Esophagus muscularis mucosa (tissue), 4 donors: ENCODE data around the gene RIN1. TPM values are rescaled to one million over a fixed set of nuclear protein-coding genes. Genes with fewer than 3 reads are reported as not detected.
A peak's percentile ranks its signal among the peaks of the same experiment; 100 is the strongest.

Experiments used
- DNase-seq: peaks from one replicate; pipeline ENCODE4 v3.0.0-alpha.2; 2017; ENCODE audit errors: extremely low spot score
- H3K27ac ChIP-seq, 4 donors: fragments of 200-600 bp; sonication (generic); replicated peaks in 1 of 4; 1 replicate in 3 of 4; 2 replicates in 1 of 4; pipeline ENCODE4 v1.5.1; 2016 to 2019; ENCODE audit warnings: mild to moderate bottlenecking in 1 of 4
- H3K27me3 ChIP-seq, 4 donors: fragments of 200-600 bp; sonication (generic); one replicate each; pipeline versions ENCODE4 v1.5.1 to v1.6.0; 2016 to 2019
- H3K36me3 ChIP-seq, 4 donors: fragments of 200-600 bp; sonication (generic); one replicate each; pipeline ENCODE4 v1.5.1; 2016 to 2019
- H3K4me1 ChIP-seq, 4 donors: fragments of 200-600 bp; sonication (generic); one replicate each; pipeline ENCODE4 v1.5.1; 2016 to 2019
- H3K4me3 ChIP-seq, 4 donors: fragments of 200-600 bp; sonication (generic); 1 replicate in 2 of 4; 2 replicates in 2 of 4; pipeline ENCODE4 v1.5.1; 2016 to 2019; ENCODE audit warnings: mild to moderate bottlenecking in 4 of 4, moderate library complexity in 1 of 4
- H3K9me3 ChIP-seq, 4 donors: fragments of 200-600 bp; sonication (generic); 1 replicate in 3 of 4; 2 replicates in 1 of 4; pipeline ENCODE4 v1.5.1; 2016 to 2019
- EP300 ChIP-seq: sonication (generic); formaldehyde crosslinking; IDR thresholded peaks from one replicate; pipeline ENCODE4 v1.6.1; 2017; ENCODE audit warnings: antibody characterized with exemption
- POLR2A ChIP-seq: fragments of 450-650 bp; IDR thresholded peaks from one replicate; pipeline ENCODE4 v1.6.1; 2017; ENCODE audit warnings: antibody characterized with exemption, moderate library complexity, mild to moderate bottlenecking, low read depth
- POLR2AphosphoS5 ChIP-seq, 2 donors: sonication (generic); formaldehyde crosslinking; IDR thresholded peaks; one replicate each; pipeline ENCODE4 v1.6.1; 2017; ENCODE audit warnings: antibody characterized with exemption in 2 of 2
- WGBS: methylation state at CpG from one replicate; pipeline ENCODE4 v1.1.5; 2018; 5-methylcytosine and 5-hydroxymethylcytosine counted together
- intact Hi-C: fragments of 100-400 bp; cut with DNase I; formaldehyde crosslinking; loops from one replicate; pipeline ENCODE4 v1.15.1; 2023
- total RNA-seq, 4 donors: library from RNA; depleted of rRNA; stranded (reverse); fragments of >200 nt; gene quantifications; one replicate each; pipeline versions ENCODE4 v1.1.0 to v1.2.1, GENCODE V29; 2016
- TF ChIP-seq, protein P1 (sequence below), 3 experiments: fragments of 200-600 bp in 2 of 3; fragments of 450-650 bp in 1 of 3; sonication (generic) in 2 of 3; IDR thresholded peaks; one replicate each; pipeline ENCODE4 v1.5.1; 2017 to 2019; ENCODE audit warnings: antibody characterized with exemption in 3 of 3, mild to moderate bottlenecking in 2 of 3, moderate library complexity in 1 of 3

RIN1 gene
- total RNA-seq, 4 donors from 2014 or later = 3.1 to 6.6 (median 4.5) TPM

GRCh38 chr11:66287889-66288670 lies 48.2 kb downstream of the RIN1 start:
- 34% methylated on average over 12 of the region's 20 CpGs for WGBS
- H3K9me3 ChIP-seq = no peaks in the 10 kb centered on the region
- peaks cover 2 to 20% (median 13%) of the 10 kb centered on the region in 4 donors for H3K27me3 ChIP-seq
- no peak for DNase-seq
- no peak for TF ChIP-seq POLR2AphosphoS5 (IDR thresholded peaks at IDR 0.05)
- TF ChIP-seq, protein P1, sequence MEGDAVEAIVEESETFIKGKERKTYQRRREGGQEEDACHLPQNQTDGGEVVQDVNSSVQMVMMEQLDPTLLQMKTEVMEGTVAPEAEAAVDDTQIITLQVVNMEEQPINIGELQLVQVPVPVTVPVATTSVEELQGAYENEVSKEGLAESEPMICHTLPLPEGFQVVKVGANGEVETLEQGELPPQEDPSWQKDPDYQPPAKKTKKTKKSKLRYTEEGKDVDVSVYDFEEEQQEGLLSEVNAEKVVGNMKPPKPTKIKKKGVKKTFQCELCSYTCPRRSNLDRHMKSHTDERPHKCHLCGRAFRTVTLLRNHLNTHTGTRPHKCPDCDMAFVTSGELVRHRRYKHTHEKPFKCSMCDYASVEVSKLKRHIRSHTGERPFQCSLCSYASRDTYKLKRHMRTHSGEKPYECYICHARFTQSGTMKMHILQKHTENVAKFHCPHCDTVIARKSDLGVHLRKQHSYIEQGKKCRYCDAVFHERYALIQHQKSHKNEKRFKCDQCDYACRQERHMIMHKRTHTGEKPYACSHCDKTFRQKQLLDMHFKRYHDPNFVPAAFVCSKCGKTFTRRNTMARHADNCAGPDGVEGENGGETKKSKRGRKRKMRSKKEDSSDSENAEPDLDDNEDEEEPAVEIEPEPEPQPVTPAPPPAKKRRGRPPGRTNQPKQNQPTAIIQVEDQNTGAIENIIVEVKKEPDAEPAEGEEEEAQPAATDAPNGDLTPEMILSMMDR (IDR thresholded peaks at IDR 0.05) = no peak
- TF ChIP-seq EP300 = no peak
- no peak for TF ChIP-seq POLR2A
- peak overlapping the region; percentile 67 to 100 (median 88) for H3K4me3 ChIP-seq
- intact Hi-C loops = no loop called here
- peaks cover 0 to 37% (median 12%) of the 10 kb centered on the region in 4 donors for H3K36me3 ChIP-seq
- H3K4me1 ChIP-seq = peaks cover 38 to 67% (median 42%) of the 10 kb centered on the region in 4 donors
- peak overlapping the region; percentile 89 to 97 (median 93) for H3K27ac ChIP-seq

- peak overlapping the region in 1 of 4 donors; percentile 89 for H3K27ac ChIP-seq
- H3K4me1 ChIP-seq = peaks cover 43 to 70% (median 48%) of the 10 kb centered on the region in 4 donors
- intact Hi-C loops = no loop called here
- no peaks in the 10 kb centered on the region for H3K9me3 ChIP-seq
- WGBS = 76% methylated on average over 5 of the region's 10 CpGs
- H3K36me3 ChIP-seq = peaks cover 0 to 37% (median 12%) of the 10 kb centered on the region in 4 donors
- H3K27me3 ChIP-seq = peaks cover 2 to 13% (median 6%) of the 10 kb centered on the region in 4 donors
- no peak for DNase-seq
- TF ChIP-seq EP300 = no peak
- TF ChIP-seq POLR2A = no peak
- TF ChIP-seq POLR2AphosphoS5 (IDR thresholded peaks at IDR 0.05) = no peak
- TF ChIP-seq, protein P1 (IDR thresholded peaks at IDR 0.05) = no peak
- H3K4me3 ChIP-seq = peak overlapping the region in 1 of 4 donors; percentile 94
Observed at GRCh38 chr11:66287211-66287888, 48.9 kb downstream of the RIN1 start.

DNA sequence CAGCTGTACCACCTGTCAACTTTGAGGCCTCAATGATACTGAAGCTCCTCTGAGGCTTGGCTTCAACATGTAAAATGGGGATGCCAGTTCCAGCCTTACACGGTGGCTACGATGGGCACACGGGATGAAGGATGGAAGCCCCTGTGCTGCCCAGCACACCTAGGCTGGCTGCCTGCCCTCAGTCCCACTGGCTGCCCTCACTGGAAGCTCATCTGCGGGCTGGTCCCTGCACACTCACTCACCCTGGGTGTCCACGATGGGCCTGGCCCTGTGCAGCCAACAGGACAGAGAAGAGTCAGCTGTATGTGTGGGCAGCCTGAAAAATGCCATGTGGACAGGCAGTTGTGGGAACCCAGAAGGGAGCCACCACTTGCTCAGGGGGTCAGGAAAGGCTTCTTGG lies 49.5 kb downstream of the RIN1 start:
- no peak for TF ChIP-seq POLR2AphosphoS5 (IDR thresholded peaks at IDR 0.05)
- TF ChIP-seq, protein P1 (IDR thresholded peaks at IDR 0.05) = no peak
- no peak for TF ChIP-seq POLR2A
- no peak overlapping the region for H3K27ac ChIP-seq
- H3K36me3 ChIP-seq = peaks cover 0 to 37% (median 12%) of the 10 kb centered on the region in 4 donors
- 92% methylated on average over 3 of the region's 5 CpGs for WGBS
- no peak for DNase-seq
- no peaks in the 10 kb centered on the region for H3K9me3 ChIP-seq
- intact Hi-C loops = no loop called here
- H3K27me3 ChIP-seq = peaks cover 0 to 6% (median under 1%) of the 10 kb centered on the region in 4 donors
- no peak overlapping the region for H3K4me3 ChIP-seq
- peaks cover 42 to 70% (median 47%) of the 10 kb centered on the region in 4 donors for H3K4me1 ChIP-seq

- TF ChIP-seq EP300 = no peak
- TF ChIP-seq, protein P1 (IDR thresholded peaks at IDR 0.05) = no peak
- TF ChIP-seq POLR2A = no peak
- no peak for TF ChIP-seq POLR2AphosphoS5 (IDR thresholded peaks at IDR 0.05)
- Histone ChIP-seq H3K27ac (no peak overlapping the region), H3K27me3 (no peaks in the 10 kb centered on the region), H3K9me3 (no peaks in the 10 kb centered on the region), H3K4me3 (no peak overlapping the region), H3K36me3 (peaks cover 0 to 37% (median 12%) of the 10 kb centered on the region in 4 donors), H3K4me1 (peaks cover 35 to 67% (median 45%) of the 10 kb centered on the region in 4 donors)
- intact Hi-C loops = no loop called here
- WGBS = 94% methylated on average over 10 of the region's 13 CpGs
- DNase-seq = no peak
Observed at GRCh38 chr11:66285250-66285947, 50.8 kb downstream of the RIN1 start.
